ENCODE data around the gene SLFN5. TPM values are rescaled to one million over a fixed set of nuclear protein-coding genes. Genes with fewer than 3 reads are reported as not detected.

SLFN5 gene
- total and polyA plus RNA-seq, 4 donors: 8.5 to 51.7 (median 30.8) TPM

- Histone ChIP-seq H3K27ac (ENCODE audit: low read depth in 1 of 2, low read length in 1 of 2) (no peak overlapping the region), H3K4me1 (ENCODE audit: control insufficient read depth in 5 of 5, insufficient read depth in 5 of 5, low read length in 5 of 5) (peaks cover 0 to 26% (median 4%) of the 10 kb centered on the region in 5 donors), H3K9me3 (ENCODE audit: control insufficient read depth in 4 of 4, insufficient read depth in 3 of 4, low read length in 3 of 4) (no peaks in the 10 kb centered on the region), H3K4me3 (no peak overlapping the region), H3K36me3 (ENCODE audit: control insufficient read depth in 4 of 4, insufficient read depth in 4 of 4, low read length in 4 of 4) (no peaks in the 10 kb centered on the region), H3K27me3 (ENCODE audit: control insufficient read depth in 3 of 3, insufficient read depth in 3 of 3, low read length in 2 of 3) (no peaks in the 10 kb centered on the region), H3K9ac (ENCODE audit: insufficient read depth in 1 of 2, low read length in 2 of 2) (no peak overlapping the region)
- ATAC-seq (ENCODE audit: insufficient read depth, low FRiP score) (no peak), DNase-seq (peak in 2 of 3 donors; percentile 16 to 27)
- WGBS, 2 donors: 70 to 86% methylated on average over 4 of the region's 4 CpGs
- no peak for TF ChIP-seq CTCF (IDR thresholded peaks at IDR 0.05; ENCODE audit: control extremely low read depth, extremely low read depth)
Observed at GRCh38 chr17:35239823-35240222, 3.0 kb upstream of the SLFN5 start.

- no peak overlapping the region for H3K9ac ChIP-seq (ENCODE audit: insufficient read depth in 1 of 2, low read length in 2 of 2)
- H3K27me3 ChIP-seq (ENCODE audit: control insufficient read depth in 3 of 3, insufficient read depth in 3 of 3, low read length in 2 of 3): no peaks in the 10 kb centered on the region
- ATAC-seq (ENCODE audit: insufficient read depth, low FRiP score) (no peak), DNase-seq (no peak)
- no peak overlapping the region for H3K4me3 ChIP-seq
- no peak for TF ChIP-seq CTCF (IDR thresholded peaks at IDR 0.05; ENCODE audit: control extremely low read depth, extremely low read depth)
- 92% methylated on average over 8 of the region's 8 CpGs for WGBS, 2 donors
- H3K4me1 ChIP-seq (ENCODE audit: control insufficient read depth in 5 of 5, insufficient read depth in 5 of 5, low read length in 5 of 5): peaks cover 0 to 29% (median 4%) of the 10 kb centered on the region in 5 donors
- H3K9me3 ChIP-seq (ENCODE audit: control insufficient read depth in 4 of 4, insufficient read depth in 3 of 4, low read length in 3 of 4): no peaks in the 10 kb centered on the region
- H3K36me3 ChIP-seq (ENCODE audit: control insufficient read depth in 4 of 4, insufficient read depth in 4 of 4, low read length in 4 of 4): no peaks in the 10 kb centered on the region
- no peak overlapping the region for H3K27ac ChIP-seq (ENCODE audit: low read depth in 1 of 2, low read length in 1 of 2)
Observed at GRCh38 chr17:35240861-35241260, 2.0 kb upstream of the SLFN5 start.

GRCh38 chr17:35241520-35241919 lies 1.4 kb upstream of the SLFN5 start:
- H3K27ac ChIP-seq (ENCODE audit: low read depth in 1 of 2, low read length in 1 of 2): peak overlapping the region in 1 of 2 donors; percentile 98
- no peak for DNase-seq
- H3K4me3 ChIP-seq: peak overlapping the region; percentile 72
- H3K36me3 ChIP-seq (ENCODE audit: control insufficient read depth in 4 of 4, insufficient read depth in 4 of 4, low read length in 4 of 4): no peaks in the 10 kb centered on the region
- ATAC-seq (ENCODE audit: insufficient read depth, low FRiP score): no peak
- no peak for TF ChIP-seq CTCF (IDR thresholded peaks at IDR 0.05; ENCODE audit: control extremely low read depth, extremely low read depth)
- H3K4me1 ChIP-seq (ENCODE audit: control insufficient read depth in 5 of 5, insufficient read depth in 5 of 5, low read length in 5 of 5): peaks cover 0 to 29% (median 4%) of the 10 kb centered on the region in 5 donors
- no peaks in the 10 kb centered on the region for H3K27me3 ChIP-seq (ENCODE audit: control insufficient read depth in 3 of 3, insufficient read depth in 3 of 3, low read length in 2 of 3)
- 91% methylated on average over 19 of the region's 19 CpGs for WGBS, 2 donors
- no peaks in the 10 kb centered on the region for H3K9me3 ChIP-seq (ENCODE audit: control insufficient read depth in 4 of 4, insufficient read depth in 3 of 4, low read length in 3 of 4)
- peak overlapping the region; percentile 67 to 93 for H3K9ac ChIP-seq (ENCODE audit: insufficient read depth in 1 of 2, low read length in 2 of 2)

Data from lung (tissue), 12 donors.